HG02943 (cell line): ENCODE results near the gene TBC1D5.
A peak's percentile ranks its signal among the peaks of the same experiment; 100 is the strongest.
"Not testable (repeated sequence)": the region's sequence is repeated elsewhere in the genome, so short reads cannot be mapped to it uniquely, and the experiment has no call there.

Experiments
- ATAC-seq: cut with Tn5 transposase; IDR thresholded peaks from one replicate; pipeline ENCODE4 v1.9.1; 2021; ENCODE audit warnings: mild to moderate bottlenecking, low read depth, moderate library complexity; ENCODE audit not compliant: unreplicated experiment

TBC1D5 gene

DNA sequence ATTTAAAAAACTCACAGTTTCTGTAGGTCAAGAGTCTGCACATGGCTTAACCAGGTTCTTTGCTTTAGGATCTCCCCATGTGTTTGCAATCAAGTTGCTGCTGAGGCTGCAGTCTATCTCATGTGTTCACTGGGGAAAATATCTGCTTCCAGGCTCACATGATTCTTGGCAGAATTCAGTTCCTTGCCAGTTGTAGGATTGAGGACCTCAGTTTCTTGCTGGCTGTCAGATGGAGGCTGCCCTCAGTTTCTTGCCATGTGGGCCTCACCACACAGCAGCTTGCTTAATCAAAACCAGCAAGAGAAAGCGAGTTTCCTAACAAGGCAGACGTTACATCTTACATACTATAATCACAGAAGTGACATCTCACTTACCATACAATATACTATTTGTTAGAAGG lies 10.0 kb upstream of the TBC1D5 start:
- ATAC-seq, result no peak

DNA sequence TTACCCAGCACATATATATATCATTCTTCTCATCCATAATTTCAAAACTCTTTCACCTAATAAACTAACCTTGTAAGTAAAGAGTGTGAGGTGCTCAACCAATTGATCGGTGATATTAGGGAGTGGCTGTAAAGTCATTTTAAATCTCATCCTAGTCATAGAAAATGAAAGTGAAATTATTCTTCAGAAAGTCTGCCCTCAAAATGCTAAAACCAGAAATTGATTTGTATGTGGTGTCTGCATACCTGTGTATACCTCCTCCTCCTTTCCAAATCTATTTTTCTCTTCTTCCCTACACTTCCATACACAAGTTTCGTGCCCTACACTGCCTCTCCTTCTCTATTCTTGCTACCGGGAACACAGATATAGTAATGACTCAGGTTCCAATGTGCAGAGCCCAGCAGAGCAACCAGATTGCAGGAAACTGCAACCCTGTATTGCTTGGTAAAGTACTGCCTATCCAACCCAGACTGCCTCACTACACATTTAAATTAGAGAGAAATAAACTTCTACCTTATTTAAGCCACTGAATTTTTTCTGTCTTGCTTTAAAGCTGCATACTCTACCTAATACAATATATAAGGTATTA lies 7.4 kb upstream of the TBC1D5 start:
- no peak for ATAC-seq

DNA sequence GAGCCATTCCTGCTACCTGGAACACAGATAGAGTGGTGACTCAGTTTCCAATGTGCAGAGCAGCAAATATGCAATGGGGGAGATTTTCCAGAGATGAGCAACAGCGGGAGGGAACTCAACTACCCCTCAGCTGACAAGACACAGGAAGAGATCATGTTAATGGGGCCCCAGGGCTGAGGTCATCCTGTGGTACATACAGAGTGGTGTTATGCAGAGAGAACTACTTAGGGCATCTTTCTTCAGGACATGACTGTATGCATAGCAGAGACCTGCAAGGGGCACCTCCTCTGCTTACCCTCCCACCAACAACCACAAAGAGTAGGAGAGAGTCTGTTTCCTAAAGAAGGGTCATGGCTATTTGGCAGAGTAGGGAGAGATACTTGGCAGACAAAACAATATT lies 6.8 kb upstream of the TBC1D5 start:
- ATAC-seq, result peak; percentile 44

DNA sequence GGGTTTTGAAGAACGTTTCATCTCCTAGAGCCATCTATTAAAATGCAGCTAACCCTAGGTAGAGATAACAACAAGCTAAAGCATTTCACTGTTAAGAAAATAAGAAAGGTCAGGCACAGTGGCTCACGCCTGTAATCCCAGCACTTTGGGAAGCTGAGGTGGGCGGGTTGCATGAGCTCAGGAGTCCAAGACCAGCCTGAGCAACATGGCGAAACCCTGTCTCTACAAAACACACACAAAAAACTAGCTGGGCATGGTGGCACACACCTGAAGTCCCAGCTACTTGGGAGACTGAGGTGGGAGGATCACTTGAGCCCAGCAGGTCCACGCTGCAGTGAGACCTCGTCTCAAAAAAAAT lies 5.4 kb upstream of the TBC1D5 start:
- peak; percentile 6 for ATAC-seq

DNA sequence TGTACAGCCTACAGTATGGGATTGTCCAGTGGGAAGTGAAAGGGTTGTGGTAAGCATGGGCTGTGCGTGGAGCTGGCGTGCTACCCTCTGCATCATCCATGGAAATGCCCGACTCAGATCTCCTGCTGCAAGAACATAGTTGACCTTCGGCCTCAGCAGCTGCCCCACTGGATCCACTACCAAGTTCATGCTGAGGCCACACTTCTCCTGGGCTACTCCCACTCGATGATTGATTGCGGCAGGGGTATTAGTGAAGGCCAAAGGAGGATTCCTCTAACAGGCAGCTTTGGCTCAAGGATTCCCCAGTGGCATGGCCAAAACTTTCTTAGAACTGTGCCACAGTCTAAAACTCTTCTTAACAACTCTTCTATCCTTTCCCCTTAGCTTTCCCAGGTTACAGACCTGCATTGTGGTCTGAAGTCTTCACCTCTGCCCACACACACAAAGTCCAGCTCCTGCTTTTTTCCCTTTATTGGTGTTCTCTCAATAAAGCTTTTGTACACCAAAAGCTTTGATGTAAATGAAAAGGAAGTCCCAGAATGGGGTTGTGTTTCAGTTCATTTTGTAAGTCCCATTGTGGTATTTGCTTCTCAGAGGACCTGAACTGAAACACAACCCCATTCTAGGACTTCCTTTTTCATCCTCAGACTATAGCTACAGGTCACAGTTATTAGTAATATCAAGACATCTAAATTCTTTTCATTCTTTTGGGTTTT lies 4.9 kb upstream of the TBC1D5 start:
- peak; percentile 59 for ATAC-seq

DNA sequence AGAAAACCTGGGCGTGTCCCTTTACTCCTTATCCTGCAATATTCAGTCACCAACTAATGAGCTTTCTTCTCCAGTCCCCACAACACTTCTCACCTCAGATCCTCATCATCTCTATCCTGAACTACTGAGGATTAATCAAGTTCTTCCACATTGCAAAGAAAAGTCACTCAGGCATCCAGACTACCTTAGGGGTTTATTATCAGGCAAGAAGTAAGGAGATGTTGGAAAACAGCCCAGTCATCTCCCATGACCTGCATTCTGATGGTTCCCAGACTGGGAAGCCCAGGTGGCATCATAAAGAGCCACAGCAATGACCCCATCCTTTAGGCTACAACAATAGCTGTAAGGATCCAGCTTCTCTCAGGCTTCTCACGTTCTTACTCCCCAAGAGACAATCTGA lies 3.5 kb upstream of the TBC1D5 start:
- ATAC-seq, result no peak

DNA sequence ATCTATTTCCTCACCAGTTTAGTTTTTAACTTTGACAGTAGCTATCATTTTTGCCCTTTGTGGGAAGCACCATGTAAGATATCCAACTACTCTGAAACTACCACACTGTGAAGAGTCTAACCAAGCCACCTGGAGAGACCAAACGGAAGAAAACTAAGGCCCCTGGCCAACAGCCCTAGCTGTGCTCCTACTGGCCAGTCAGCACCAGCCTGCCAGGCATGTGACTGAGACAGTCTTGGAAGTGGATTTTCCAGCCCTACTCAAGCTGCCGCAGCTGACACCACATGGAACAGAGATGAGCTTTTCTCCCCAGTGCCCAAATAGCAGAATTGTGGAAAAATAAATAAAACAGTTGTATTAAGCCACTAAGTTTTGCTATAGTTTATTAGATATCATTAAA lies 2.9 kb upstream of the TBC1D5 start:
- no peak for ATAC-seq

DNA sequence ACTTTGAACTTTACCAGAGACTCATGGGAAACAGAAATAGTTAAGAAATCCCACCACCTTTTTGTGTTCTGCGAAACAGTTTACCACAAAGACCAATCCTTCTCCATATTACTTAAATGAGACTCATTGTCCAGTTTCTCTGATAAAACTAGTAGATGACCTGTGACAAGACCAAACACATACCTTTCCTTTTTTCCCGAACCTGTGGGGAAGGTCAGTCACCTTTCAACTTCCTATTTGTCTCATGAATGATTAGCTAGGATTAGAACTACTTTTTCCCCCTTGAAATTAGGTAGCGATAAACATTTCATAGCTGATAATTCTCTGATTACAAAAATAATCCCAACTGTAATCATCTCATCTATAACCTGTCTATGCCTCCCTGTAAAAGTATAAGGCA lies 2.3 kb upstream of the TBC1D5 start:
- no peak for ATAC-seq

DNA sequence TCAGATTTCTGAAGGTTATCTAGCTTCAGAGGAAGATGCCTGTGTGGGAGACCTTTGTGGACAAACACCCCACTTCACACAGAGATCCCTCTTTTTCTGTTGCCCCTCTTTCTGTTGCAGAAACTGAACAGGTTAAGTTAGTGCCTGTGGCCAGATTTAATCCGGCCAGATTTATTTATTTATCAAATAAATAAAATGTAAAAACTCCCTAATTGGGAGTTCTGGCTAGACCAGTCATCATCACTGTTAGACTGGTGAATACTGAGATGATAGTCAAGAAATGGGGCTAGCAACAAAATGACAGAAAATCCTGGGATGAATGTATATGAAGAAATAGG lies 1.2 kb upstream of the TBC1D5 start:
- no peak for ATAC-seq

DNA sequence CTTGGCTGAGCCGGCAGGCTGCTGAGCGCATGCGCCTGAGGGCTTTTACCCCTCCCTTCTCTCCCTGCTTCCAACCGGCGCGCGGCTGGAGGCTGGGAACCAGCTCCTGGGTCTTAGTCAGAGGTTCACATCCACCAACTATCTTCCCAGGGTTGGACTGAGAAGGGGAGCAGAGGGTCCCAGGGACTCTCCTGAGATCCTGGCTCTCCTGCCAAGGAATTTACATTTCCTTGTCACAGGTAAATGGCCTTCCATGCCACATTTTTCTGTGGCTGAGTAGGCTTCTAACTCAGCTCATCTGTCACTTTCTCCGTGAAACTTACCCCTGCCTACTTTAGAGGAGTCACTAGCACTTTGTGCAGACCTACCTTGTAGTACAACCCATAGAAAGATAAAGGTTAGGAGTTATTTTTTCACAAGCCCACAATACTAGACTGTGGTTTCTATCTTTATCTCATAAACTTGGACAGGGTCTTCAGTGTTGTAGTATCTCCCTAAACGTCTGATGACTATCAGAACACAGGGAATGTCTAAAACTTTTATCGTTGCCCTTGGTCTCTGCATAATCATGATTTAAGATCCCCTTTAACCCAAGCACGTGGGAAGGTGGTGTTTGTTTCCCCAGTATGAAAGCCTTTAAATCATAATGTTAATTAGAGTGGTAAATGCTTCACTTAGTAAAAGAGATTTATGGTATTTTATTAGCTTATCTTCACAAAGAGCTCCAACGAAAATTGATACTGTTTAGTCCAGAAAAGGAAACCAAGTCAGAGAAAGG lies 638 bp upstream of the TBC1D5 start:
- peak; percentile 0 for ATAC-seq

DNA sequence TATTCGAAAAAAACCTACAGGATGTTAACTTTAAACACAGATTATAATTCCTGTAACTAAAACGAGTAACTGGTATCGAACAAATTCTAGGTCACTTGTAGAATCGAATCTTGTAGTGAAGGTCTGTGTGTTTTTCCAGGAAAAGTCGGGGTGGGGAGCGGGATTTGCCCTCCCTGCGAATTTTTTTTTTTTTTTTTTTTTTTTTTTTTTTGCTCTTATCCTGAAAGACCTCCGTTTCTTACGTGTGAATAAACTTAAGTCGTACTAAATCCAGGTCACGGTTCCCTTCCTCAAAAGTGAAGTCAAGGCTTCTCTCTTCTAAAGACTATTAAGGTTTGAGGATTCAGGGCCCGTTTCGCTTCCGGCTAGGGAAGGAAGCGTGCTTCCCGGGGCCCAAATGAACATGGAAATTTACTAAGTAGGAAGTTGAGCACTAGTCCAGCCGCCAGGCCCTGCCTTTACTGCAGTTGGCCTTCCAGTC lies 770 bp downstream of the TBC1D5 start:
- ATAC-seq, result no peak

DNA sequence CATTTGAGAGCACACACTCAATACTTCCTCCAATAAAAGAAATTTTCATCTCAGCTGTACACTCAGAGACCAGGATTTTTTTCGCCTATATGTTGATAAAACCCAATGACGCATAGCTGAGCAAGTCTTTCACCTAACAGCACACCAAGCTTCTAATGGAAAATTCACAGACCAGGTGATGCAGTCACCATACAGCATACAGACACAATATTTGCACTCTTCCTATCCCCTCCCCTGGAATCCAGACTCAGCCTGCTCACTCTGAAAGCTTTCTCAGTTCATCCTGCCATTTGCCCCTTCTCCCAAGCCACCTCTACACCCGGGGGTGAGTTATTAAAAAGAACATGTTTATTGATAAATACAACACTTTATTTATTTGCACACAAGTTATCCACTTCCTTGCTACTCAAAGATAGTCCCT lies 1.7 kb downstream of the TBC1D5 start:
- no peak for ATAC-seq

DNA sequence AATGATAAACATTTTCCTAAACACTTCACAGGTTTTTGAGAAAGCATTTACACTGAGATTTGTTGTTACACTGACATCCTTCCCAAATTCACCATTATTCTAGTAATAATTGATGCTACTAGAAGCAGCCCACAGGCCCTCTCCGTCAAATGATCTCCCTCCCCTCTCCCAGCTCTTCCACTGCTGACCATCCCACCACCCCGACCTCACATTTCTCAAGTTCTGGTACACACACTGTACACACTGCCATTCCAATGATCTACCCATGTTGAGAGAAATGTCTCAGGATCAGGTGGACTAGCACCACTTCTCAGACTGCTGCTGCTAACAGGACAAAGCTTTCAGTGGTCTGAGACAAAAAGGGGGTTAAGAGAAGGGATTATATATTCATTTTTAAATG lies 3.5 kb downstream of the TBC1D5 start:
- no peak for ATAC-seq

DNA sequence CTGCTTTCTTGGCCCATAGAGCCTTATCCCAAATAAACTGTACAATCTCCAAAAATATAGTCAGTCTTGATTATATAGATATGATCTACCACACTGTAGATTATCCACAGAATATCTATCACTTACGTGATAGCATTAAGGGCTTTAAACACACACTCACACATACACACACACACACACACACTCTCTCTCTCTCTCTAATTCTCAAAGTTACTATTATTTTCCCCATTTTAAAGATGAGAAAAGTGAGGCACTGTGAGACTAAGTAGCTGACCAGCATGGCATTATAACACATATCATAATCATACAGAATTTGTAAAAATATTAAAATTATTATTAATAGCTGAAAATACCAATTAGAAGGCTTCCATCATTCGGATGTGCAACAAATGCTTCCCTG lies 4.2 kb downstream of the TBC1D5 start:
- no peak for ATAC-seq

DNA sequence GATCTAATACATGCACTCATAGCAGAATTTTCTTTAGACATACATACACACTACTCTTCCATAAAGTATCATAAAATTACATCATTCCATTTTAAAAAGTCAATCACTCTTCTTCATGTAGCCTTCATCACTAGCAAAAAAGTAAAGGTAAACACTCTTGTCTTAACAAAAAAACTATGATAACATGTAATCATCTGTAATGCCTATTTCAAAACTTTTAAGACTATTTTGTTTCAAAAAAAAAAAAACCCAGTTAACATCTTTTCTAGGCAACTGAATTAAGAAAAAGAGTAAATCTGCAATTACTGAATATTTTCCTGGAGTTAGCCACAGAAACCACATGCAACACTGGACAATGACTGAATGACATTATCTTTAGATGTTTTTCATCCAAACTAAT lies 4.8 kb downstream of the TBC1D5 start:
- no peak for ATAC-seq

DNA sequence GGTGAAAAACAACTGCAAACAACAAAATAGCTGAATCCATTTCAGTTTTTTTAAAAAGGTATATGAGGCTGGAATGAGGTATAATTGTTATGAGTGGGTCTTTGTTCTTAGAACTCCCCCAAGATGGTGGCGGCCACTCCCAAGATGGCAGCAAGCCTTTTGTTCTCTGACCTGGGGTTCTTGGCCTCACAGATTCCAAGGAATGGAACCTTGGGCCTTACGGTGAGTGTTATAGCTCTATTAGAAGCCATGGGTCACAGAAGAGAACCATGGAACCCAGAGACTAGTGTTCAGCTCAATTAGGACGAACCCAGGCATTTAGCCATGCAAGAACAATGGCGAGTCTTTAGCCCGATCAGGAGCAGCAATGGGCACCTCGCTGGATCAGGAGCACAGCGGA lies 7.1 kb downstream of the TBC1D5 start:
- not testable (repeated sequence) for ATAC-seq

DNA sequence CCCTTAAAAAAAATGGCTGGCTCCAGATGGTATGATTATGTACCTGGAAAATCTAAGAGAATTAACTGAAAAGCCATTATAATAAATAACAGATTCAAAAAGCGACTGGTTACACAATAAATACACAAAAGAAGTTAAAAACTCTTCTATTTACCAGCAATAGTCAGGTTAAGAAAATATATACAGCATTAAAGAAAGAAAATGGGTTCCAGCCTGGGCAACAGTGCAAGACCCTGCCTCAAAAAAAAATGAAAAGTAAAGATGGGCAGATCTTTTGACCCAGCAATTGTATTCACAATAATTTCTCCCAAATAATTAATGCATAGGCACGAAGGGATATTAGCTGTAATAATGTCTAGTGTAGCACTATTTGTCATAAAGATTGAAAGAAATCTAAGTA lies 8.7 kb downstream of the TBC1D5 start:
- ATAC-seq, result no peak

DNA sequence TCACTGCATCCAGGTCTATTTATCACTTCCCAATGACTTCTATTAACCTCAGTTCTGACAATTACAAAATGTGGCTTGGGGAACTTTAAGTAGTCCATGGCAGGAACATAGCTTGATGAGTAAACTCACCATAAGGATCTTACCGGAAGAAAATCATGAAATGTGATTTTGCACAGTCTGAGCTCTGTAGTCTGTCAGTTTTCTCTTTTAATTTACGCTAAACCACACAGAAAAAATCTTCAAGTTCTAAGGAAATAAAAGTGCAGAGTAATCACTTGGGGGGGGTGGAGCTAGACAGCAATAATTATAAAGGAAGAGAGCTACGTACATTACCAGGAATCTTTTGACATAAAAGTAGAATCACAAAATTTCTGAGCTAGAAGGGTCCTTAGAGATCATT lies 9.2 kb downstream of the TBC1D5 start:
- no peak for ATAC-seq

DNA sequence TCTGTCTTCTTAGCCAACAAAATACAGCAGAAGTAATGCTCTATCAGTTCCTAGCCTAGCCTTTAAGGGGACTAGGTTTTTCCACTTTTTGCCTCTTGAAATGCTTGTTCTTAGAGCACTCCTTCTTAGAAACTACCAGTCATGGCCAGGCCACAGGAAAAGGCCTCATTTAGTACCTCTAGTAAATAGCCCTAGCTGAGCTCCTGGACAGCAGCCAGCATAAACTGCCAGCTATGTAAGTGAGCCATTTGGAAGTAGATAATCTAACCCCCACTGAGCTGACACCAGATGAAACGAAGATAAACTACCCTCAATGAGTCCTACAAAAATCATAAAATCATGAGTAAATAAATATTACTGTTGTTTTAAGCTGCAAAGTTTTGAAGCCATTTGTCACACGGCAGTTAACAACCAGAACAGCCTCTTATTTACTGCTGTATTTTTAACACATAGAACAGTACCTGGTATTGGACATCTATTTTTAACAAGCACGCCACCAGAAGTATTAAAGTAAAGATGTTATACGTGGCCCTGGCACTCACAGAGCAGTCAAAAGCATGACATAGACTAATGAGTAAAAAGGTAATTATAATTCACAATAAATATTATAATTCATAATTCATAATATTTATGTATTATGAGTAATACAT lies 12.0 kb downstream of the TBC1D5 start:
- no peak for ATAC-seq

DNA sequence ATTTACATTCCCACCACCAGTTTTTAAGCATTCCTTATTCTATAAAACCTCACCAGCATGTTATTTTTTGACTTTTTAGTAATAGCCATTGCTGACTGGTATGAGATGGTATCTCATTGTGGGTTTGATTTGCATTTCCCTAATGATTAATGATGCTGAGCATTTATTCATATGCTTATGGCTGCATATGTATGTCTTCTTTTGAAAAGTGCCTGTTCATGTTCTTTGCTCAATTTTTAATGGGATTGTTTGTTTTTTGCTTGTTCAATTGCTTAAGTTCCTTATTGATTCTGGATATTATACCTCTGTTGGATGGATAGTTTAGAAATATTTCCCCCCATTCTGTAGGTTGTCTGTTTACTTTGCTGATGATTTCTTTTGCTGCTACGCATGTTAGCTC lies 16.1 kb downstream of the TBC1D5 start:
- no peak for ATAC-seq

DNA sequence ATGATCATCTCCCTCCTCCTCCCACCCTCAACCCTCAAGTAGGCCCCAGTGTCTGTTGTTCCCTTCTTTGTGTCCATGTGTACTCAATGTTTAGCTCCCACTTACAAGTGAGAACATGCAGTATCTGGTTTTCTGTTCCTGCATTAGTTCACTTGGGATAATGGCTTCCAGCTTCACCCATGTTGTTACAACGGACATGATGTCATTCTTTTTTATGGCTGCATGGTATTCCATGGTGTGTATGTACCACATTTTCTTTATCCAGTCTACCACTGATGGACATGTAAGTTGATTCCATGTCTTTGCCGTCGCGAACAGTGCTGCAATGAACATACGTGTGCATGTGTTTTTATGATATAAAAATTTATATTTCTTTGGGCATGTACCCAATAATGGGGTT lies 16.6 kb downstream of the TBC1D5 start:
- ATAC-seq, result not testable (repeated sequence)
